ENCODE data around the gene CSTPP1. TPM values are rescaled to one million over a fixed set of nuclear protein-coding genes. Genes with fewer than 3 reads are reported as not detected.

CSTPP1 gene
- total RNA-seq, 4 donors from 2014 or later = 4.9 to 33.8 (median 19.5) TPM

DNA sequence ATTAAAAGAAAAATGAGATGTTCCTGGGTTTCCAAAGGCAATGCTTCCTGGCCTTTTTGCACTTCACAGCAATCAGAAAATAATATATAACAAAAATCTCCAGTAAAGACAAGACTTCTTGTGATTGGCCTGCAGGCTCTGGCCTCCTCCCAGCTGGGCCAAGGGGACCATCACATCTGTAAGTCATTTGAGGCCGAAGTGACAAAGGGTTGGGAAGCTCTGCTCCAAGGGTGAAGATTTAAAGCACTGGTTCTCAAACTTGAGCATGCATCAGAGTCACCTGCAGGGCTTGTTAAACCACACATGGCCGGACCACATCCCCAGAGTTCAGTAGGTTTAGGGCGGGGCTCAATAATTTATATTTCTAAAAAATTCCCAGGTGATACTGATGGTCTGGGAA lies 208.0 kb downstream of the CSTPP1 start:
- no peaks in the 10 kb centered on the region for H3K36me3 ChIP-seq
- no peak overlapping the region for H3K27ac ChIP-seq
- no peaks in the 10 kb centered on the region for H3K4me1 ChIP-seq
- H3K9me3 ChIP-seq = no peaks in the 10 kb centered on the region
- no peak for DNase-seq
- no peaks in the 10 kb centered on the region for H3K27me3 ChIP-seq
- TF ChIP-seq, protein P1, sequence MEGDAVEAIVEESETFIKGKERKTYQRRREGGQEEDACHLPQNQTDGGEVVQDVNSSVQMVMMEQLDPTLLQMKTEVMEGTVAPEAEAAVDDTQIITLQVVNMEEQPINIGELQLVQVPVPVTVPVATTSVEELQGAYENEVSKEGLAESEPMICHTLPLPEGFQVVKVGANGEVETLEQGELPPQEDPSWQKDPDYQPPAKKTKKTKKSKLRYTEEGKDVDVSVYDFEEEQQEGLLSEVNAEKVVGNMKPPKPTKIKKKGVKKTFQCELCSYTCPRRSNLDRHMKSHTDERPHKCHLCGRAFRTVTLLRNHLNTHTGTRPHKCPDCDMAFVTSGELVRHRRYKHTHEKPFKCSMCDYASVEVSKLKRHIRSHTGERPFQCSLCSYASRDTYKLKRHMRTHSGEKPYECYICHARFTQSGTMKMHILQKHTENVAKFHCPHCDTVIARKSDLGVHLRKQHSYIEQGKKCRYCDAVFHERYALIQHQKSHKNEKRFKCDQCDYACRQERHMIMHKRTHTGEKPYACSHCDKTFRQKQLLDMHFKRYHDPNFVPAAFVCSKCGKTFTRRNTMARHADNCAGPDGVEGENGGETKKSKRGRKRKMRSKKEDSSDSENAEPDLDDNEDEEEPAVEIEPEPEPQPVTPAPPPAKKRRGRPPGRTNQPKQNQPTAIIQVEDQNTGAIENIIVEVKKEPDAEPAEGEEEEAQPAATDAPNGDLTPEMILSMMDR (IDR thresholded peaks at IDR 0.05) = no peak
- no peak for TF ChIP-seq POLR2A (IDR thresholded peaks at IDR 0.05)
- no peak overlapping the region for H3K4me3 ChIP-seq
- intact Hi-C loops (cut with DNase I; ENCODE audit: low total_unique reads) = no loop called here

GRCh38 chr11:47147250-47147649 lies 210.7 kb downstream of the CSTPP1 start:
- no peak overlapping the region for H3K27ac ChIP-seq
- no peak for DNase-seq
- H3K27me3 ChIP-seq = no peaks in the 10 kb centered on the region
- H3K4me3 ChIP-seq = no peak overlapping the region
- no peaks in the 10 kb centered on the region for H3K36me3 ChIP-seq
- no peaks in the 10 kb centered on the region for H3K4me1 ChIP-seq
- intact Hi-C loops (cut with DNase I; ENCODE audit: low total_unique reads) = no loop called here
- TF ChIP-seq, protein P1 (IDR thresholded peaks at IDR 0.05) = no peak
- TF ChIP-seq POLR2A (IDR thresholded peaks at IDR 0.05) = no peak
- no peaks in the 10 kb centered on the region for H3K9me3 ChIP-seq

DNA sequence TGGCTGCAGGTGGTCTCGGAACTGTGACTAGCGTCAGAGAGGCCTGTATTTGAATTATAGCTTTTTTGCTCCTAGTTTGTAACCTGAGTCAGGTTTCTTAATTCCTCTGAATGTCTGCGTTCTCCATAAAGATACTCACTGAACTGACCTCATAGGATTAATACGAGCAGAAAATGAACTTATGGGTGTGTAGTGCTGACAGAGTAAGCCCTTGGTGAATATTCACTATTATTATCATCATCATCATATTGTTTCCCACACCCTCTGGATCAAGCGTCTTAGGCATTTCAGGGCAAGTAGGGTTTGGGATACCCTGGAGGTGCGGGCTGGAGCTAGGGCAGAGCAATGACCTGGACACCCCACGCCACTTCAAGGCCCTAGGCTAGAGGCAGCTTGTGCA lies 211.1 kb downstream of the CSTPP1 start:
- intact Hi-C loops (cut with DNase I; ENCODE audit: low total_unique reads) = no loop called here
- H3K36me3 ChIP-seq = no peaks in the 10 kb centered on the region
- H3K4me1 ChIP-seq = peaks cover 0 to 1% of the 10 kb centered on the region in 2 donors
- no peak overlapping the region for H3K27ac ChIP-seq
- no peaks in the 10 kb centered on the region for H3K27me3 ChIP-seq
- no peak for DNase-seq
- TF ChIP-seq, protein P1 (IDR thresholded peaks at IDR 0.05) = no peak
- no peak for TF ChIP-seq POLR2A (IDR thresholded peaks at IDR 0.05)
- H3K4me3 ChIP-seq = no peak overlapping the region
- H3K9me3 ChIP-seq = no peaks in the 10 kb centered on the region

DNA sequence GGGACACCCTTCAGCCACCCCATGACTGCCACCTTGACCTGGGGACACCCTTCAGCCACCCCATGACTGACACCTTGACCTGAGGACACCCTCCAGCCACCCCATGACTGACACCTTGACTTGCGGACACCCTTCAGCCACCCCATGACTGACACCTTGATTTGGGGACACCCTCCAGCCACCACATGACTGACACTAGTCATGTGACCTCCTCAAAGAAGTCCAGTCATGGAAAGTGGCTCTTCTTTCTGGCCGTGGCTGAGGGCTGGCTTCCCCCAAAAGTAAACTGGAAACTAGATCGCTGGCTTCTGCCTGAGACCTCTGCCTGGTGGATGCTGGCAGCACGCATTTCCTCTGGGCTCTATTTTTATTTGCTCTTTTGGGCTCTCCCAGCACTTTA lies 211.7 kb downstream of the CSTPP1 start:
- intact Hi-C loops (cut with DNase I; ENCODE audit: low total_unique reads) = no loop called here
- Histone ChIP-seq H3K4me3 (no peak overlapping the region), H3K27me3 (no peaks in the 10 kb centered on the region), H3K27ac (no peak overlapping the region), H3K36me3 (no peaks in the 10 kb centered on the region), H3K4me1 (peaks cover 0 to 3% of the 10 kb centered on the region in 2 donors), H3K9me3 (no peaks in the 10 kb centered on the region)
- no peak for DNase-seq
- TF ChIP-seq POLR2A (IDR thresholded peaks at IDR 0.05) = no peak
- TF ChIP-seq, protein P1 (IDR thresholded peaks at IDR 0.05) = no peak

- TF ChIP-seq, protein P1 (IDR thresholded peaks at IDR 0.05) = no peak
- no peak for TF ChIP-seq POLR2A (IDR thresholded peaks at IDR 0.05)
- Histone ChIP-seq H3K4me3 (no peak overlapping the region), H3K27me3 (no peaks in the 10 kb centered on the region), H3K4me1 (peaks cover 0 to 3% of the 10 kb centered on the region in 2 donors), H3K27ac (no peak overlapping the region), H3K36me3 (no peaks in the 10 kb centered on the region), H3K9me3 (no peaks in the 10 kb centered on the region)
- no peak for DNase-seq
- intact Hi-C loops (cut with DNase I; ENCODE audit: low total_unique reads) = no loop called here
These were observed 212.5 kb downstream of the CSTPP1 start for GRCh38 chr11:47148903-47149531.
